Panc1 (cell line): ENCODE data around the gene RNF208. TPM values are rescaled to one million over a fixed set of nuclear protein-coding genes. Genes with fewer than 3 reads are reported as not detected.

ENCODE experiments used
- ATAC-seq: fragments of 200-7000 bp; cut with Tn5 transposase; 2 replicates; pipeline ENCODE4 v1.9.1; 2020; ENCODE audit warnings: mild to moderate bottlenecking, moderate library complexity
- BruUV-seq: library from RNA; stranded (reverse); fragments of 400-500 nt; replicated peaks from 2 replicates; lab custom pipeline; 2021; lab: Mats Ljungman, UMichigan
- CTCF ChIA-PET: fragments of 300-600 bp; sonication (Branson Sonifier 250); formaldehyde crosslinking; loops from one replicate; lab custom pipeline; 2022; ENCODE audit warnings: antibody characterized with exemption; lab: Charles Lee
- POLR2A ChIA-PET: fragments of 300-600 bp; sonication (Branson Sonifier 250); formaldehyde crosslinking; loops from one replicate; lab custom pipeline; 2022; ENCODE audit warnings: antibody characterized with exemption; lab: Charles Lee
- DNase-seq: peaks from one replicate; pipeline ENCODE4 v3.0.0-alpha.2; 2010; ENCODE audit warnings: low read depth, low spot score
- H3K27ac ChIP-seq: 2 replicates; pipeline ENCODE4 v1.5.1; 2011; ENCODE audit warnings: mild to moderate bottlenecking, low read length, inconsistent platforms
- H3K27me3 ChIP-seq: fragments of 200-500 bp; sonication (Bioruptor generic); 2 replicates; pipeline ENCODE4 v1.6.0; 2014; ENCODE audit warnings: low read length, inconsistent platforms; ENCODE audit not compliant: control insufficient read depth, insufficient read depth
- H3K36me3 ChIP-seq: fragments of 200-500 bp; sonication (Bioruptor generic); 2 replicates; pipeline ENCODE4 v1.5.1; 2014; ENCODE audit warnings: inconsistent platforms, mild to moderate bottlenecking, low read length, moderate library complexity; ENCODE audit not compliant: control insufficient read depth, insufficient read depth
- H3K4me1 ChIP-seq: 2 replicates; pipeline ENCODE4 v1.5.1; 2011; ENCODE audit warnings: inconsistent platforms, mild to moderate bottlenecking, low read length, moderate library complexity; ENCODE audit not compliant: control insufficient read depth, insufficient read depth
- H3K4me3 ChIP-seq, 2 experiments: 2 replicates each; pipeline ENCODE4 v1.5.1; 2011 to 2012; ENCODE audit warnings: low read depth in 2 of 2, low read length in 2 of 2, mild to moderate bottlenecking in 2 of 2, inconsistent platforms in 1 of 2, moderate library complexity in 1 of 2
- H3K9me3 ChIP-seq: fragments of 200-500 bp; sonication (Bioruptor generic); 2 replicates; pipeline ENCODE4 v1.5.1; 2014; ENCODE audit warnings: low read depth, mild to moderate bottlenecking, inconsistent platforms, low read length, moderate library complexity; ENCODE audit not compliant: control insufficient read depth, insufficient read depth
- POLR2AphosphoS5 ChIP-seq: IDR thresholded peaks from 2 replicates; pipeline ENCODE4 v1.6.1; 2012; ENCODE audit warnings: mild to moderate bottlenecking, low read depth, low read length, moderate library complexity
- SIN3A ChIP-seq: IDR thresholded peaks from 2 replicates; pipeline ENCODE4 v1.6.1; 2012; ENCODE audit warnings: low read depth, mild to moderate bottlenecking, low read length, moderate library complexity, borderline replicate concordance; ENCODE audit not compliant: insufficient read depth
- TCF7L2 ChIP-seq: IDR thresholded peaks from 2 replicates; pipeline ENCODE4 v1.6.1; 2011; ENCODE audit warnings: mild to moderate bottlenecking, low read depth, low read length, inconsistent platforms
- in situ Hi-C: cut with HindIII; loops from 2 replicates; pipeline ENCODE4 v1.10.0; 2016; ENCODE audit warnings: low sequenced_read_pairs, low pct_unique_long_range_greater_than_20kb
- intact Hi-C: fragments of 100-400 bp; cut with micrococcal nuclease; formaldehyde crosslinking; loops from one replicate; pipeline ENCODE4 v1.10.0; 2022; ENCODE audit not compliant: unreplicated experiment
- total RNA-seq: library from RNA; stranded (reverse); gene quantifications from one replicate; pipeline ENCODE4 v1.2.1, GENCODE V29; 2021; ENCODE audit not compliant: unreplicated experiment
- TF ChIP-seq, protein P1 (sequence below), 2 experiments: IDR thresholded peaks; 2 replicates each; pipeline ENCODE4 v1.6.1; 2011 to 2012; ENCODE audit warnings: low read depth in 2 of 2, control low read depth in 1 of 2, low read length in 1 of 2, mild to moderate bottlenecking in 1 of 2, moderate library complexity in 1 of 2; ENCODE audit not compliant: insufficient read depth in 1 of 2
- TF ChIP-seq, protein P2 (sequence below): fragments of 450-650 bp; IDR thresholded peaks from 2 replicates; pipeline ENCODE4 v1.5.1; 2017; ENCODE audit warnings: mild to moderate bottlenecking

Gene RNF208
- total RNA-seq, 1 experiment from 2014 or later, result 11.5 TPM

DNA sequence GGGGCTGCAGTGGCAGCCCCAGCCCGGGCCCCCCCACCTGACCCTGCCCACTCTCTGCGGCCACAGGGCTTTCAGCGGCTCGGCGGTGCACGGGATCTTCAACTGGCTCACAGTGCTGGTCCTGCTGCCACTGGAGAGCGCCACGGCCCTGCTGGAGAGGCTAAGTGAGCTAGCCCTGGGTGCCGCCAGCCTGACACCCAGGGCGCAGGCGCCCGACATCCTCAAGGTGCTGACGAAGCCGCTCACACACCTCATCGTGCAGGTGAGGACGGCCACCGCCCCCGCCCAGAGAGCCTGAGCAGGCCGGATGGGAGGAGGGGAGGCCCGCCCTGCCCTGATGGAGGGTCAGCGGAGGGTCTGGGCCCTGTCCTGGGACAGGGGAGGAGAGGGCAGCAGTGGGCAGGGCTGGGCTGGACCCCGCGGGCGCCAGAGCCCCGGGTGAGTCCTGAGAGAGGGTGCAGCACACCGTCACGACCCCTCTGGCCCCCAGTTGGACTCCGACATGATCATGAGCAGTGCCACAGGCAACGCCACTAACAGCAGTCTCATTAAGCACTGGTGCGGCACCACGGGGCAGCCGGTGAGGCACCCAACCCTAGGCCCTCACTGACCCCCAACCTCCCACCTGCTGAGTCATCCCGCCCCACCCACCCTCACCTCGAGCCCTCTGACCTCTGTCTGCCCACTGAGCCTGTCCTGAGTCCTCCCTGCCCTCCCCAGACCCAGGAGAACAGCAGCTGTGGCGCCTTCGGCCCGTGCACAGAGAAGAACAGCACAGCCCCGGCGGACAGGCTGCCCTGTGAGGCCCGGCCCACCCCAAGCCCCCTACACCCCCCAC is 11.3 kb upstream of the RNF208 start:
- CTCF ChIA-PET, result interaction anchor here (0.7 kb wide), 3 partner anchors 46 to 467 kb away, joined by 5 to 8 read pairs (median 6); no protein-coding TSS in a partner anchor
- H3K36me3 ChIP-seq, result no peaks in the 10 kb centered on the region
- no peak overlapping the region for H3K27ac ChIP-seq
- ATAC-seq (no peak), DNase-seq (no peak)
- intact Hi-C loops, result no loop called here
- BruUV-seq, result no TSS peak
- no peak overlapping the region for H3K4me3 ChIP-seq
- peaks cover 18% of the 10 kb centered on the region for H3K4me1 ChIP-seq
- TF ChIP-seq, protein P1, sequence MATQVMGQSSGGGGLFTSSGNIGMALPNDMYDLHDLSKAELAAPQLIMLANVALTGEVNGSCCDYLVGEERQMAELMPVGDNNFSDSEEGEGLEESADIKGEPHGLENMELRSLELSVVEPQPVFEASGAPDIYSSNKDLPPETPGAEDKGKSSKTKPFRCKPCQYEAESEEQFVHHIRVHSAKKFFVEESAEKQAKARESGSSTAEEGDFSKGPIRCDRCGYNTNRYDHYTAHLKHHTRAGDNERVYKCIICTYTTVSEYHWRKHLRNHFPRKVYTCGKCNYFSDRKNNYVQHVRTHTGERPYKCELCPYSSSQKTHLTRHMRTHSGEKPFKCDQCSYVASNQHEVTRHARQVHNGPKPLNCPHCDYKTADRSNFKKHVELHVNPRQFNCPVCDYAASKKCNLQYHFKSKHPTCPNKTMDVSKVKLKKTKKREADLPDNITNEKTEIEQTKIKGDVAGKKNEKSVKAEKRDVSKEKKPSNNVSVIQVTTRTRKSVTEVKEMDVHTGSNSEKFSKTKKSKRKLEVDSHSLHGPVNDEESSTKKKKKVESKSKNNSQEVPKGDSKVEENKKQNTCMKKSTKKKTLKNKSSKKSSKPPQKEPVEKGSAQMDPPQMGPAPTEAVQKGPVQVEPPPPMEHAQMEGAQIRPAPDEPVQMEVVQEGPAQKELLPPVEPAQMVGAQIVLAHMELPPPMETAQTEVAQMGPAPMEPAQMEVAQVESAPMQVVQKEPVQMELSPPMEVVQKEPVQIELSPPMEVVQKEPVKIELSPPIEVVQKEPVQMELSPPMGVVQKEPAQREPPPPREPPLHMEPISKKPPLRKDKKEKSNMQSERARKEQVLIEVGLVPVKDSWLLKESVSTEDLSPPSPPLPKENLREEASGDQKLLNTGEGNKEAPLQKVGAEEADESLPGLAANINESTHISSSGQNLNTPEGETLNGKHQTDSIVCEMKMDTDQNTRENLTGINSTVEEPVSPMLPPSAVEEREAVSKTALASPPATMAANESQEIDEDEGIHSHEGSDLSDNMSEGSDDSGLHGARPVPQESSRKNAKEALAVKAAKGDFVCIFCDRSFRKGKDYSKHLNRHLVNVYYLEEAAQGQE (IDR thresholded peaks at IDR 0.05; ENCODE audit: insufficient read depth in 1 of 2, low read depth in 2 of 2, low read length in 1 of 2), result no peak
- no peak for TF ChIP-seq POLR2AphosphoS5
- no peak for TF ChIP-seq SIN3A
- TF ChIP-seq, protein P2, sequence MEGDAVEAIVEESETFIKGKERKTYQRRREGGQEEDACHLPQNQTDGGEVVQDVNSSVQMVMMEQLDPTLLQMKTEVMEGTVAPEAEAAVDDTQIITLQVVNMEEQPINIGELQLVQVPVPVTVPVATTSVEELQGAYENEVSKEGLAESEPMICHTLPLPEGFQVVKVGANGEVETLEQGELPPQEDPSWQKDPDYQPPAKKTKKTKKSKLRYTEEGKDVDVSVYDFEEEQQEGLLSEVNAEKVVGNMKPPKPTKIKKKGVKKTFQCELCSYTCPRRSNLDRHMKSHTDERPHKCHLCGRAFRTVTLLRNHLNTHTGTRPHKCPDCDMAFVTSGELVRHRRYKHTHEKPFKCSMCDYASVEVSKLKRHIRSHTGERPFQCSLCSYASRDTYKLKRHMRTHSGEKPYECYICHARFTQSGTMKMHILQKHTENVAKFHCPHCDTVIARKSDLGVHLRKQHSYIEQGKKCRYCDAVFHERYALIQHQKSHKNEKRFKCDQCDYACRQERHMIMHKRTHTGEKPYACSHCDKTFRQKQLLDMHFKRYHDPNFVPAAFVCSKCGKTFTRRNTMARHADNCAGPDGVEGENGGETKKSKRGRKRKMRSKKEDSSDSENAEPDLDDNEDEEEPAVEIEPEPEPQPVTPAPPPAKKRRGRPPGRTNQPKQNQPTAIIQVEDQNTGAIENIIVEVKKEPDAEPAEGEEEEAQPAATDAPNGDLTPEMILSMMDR, result no peak; the same call in 1 of the 2 replicates
- no peak for TF ChIP-seq TCF7L2
- POLR2A ChIA-PET, result no interaction called here
- no peaks in the 10 kb centered on the region for H3K9me3 ChIP-seq
- in situ Hi-C loops, result no loop called here
- no peaks in the 10 kb centered on the region for H3K27me3 ChIP-seq

DNA sequence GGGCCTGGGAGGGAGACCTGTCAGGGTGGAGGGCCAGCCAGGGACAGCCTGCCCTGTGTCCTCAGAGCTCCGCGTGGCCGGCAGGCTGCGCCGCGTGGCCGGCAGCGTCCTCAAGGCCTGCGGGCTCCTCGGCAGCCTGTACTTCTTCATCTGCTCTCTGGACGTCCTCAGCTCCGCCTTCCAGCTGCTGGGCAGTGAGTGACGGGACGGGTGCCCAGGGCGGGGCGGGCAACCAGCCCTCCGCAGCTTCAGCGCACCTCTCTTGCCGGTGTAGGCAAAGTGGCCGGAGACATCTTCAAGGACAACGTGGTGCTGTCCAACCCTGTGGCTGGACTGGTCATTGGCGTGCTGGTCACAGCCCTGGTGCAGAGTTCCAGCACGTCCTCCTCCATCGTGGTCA is 10.5 kb upstream of the RNF208 start:
- Histone ChIP-seq H3K9me3 (no peaks in the 10 kb centered on the region), H3K27me3 (no peaks in the 10 kb centered on the region), H3K27ac (no peak overlapping the region), H3K4me3 (no peak overlapping the region), H3K36me3 (no peaks in the 10 kb centered on the region), H3K4me1 (peaks cover 10% of the 10 kb centered on the region)
- DNase-seq, result no peak
- ChIA-PET POLR2A (no interaction called here), CTCF (interaction anchor here (0.6 kb wide), 1 partner anchor 101 kb away, joined by 4 read pairs; no protein-coding TSS in a partner anchor)
- BruUV-seq, result no TSS peak
- no peak for ATAC-seq
- intact Hi-C loops (no loop called here), in situ Hi-C loops (no loop called here)
- TF ChIP-seq, protein P1 (IDR thresholded peaks at IDR 0.05; ENCODE audit: insufficient read depth in 1 of 2, low read depth in 2 of 2, low read length in 1 of 2), result no peak
- TF ChIP-seq POLR2AphosphoS5, result no peak
- TF ChIP-seq TCF7L2, result no peak
- no peak for TF ChIP-seq SIN3A
- TF ChIP-seq, protein P2, result no peak
